Gastroesophageal sphincter (tissue), 2 donors: Measurements from ENCODE around the gene PSMF1.

Experiments used
- EP300 ChIP-seq: sonication (generic); formaldehyde crosslinking; IDR thresholded peaks from one replicate; pipeline ENCODE4 v1.6.1; 2017; ENCODE audit warnings: antibody characterized with exemption, mild to moderate bottlenecking
- POLR2A ChIP-seq, 2 donors: fragments of 450-650 bp; IDR thresholded peaks; one replicate each; pipeline ENCODE4 v1.6.1; 2017; ENCODE audit warnings: antibody characterized with exemption in 2 of 2, mild to moderate bottlenecking in 2 of 2, moderate library complexity in 1 of 2

DNA sequence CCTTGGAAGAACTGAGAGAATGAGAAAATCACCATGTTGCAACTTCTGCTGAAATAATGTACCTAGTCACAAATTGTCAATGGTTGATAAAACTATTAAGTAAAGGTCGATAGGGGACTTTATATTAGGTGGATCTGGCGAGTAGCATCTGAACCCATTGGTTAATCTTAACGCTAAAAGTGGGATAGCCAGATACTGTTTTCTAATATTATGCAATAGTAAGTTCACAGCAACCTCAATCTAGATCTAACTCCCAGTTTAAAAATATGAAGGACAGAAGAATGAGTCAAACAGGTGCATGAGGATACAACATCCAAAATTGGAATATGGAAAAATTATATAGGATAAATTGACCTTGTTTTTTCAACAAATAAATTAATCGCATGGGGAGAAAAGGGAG, 18.8 kb downstream of the PSMF1 start:
- TF ChIP-seq EP300 (no peak), POLR2A (IDR thresholded peaks at IDR 0.05) (no peak)
